ENCODE measurements around the gene SRSF3.
"Not testable (repeated sequence)": the region's sequence is repeated elsewhere in the genome, so short reads cannot be mapped to it uniquely, and the experiment has no call there.

The SRSF3 gene

GRCh38 chr6:36594029-36594815 lies at the start of gene SRSF3:
Gene SRSF3, plus strand, starts transcription at chr6:36594362. Its CDS starts 2,401 bp downstream, at chr6:36596763.
- DNase-seq: peak; percentile 97

- no peak for DNase-seq
These were observed 48.3 kb upstream of the SRSF3 start for GRCh38 chr6:36545767-36546307.

DNA sequence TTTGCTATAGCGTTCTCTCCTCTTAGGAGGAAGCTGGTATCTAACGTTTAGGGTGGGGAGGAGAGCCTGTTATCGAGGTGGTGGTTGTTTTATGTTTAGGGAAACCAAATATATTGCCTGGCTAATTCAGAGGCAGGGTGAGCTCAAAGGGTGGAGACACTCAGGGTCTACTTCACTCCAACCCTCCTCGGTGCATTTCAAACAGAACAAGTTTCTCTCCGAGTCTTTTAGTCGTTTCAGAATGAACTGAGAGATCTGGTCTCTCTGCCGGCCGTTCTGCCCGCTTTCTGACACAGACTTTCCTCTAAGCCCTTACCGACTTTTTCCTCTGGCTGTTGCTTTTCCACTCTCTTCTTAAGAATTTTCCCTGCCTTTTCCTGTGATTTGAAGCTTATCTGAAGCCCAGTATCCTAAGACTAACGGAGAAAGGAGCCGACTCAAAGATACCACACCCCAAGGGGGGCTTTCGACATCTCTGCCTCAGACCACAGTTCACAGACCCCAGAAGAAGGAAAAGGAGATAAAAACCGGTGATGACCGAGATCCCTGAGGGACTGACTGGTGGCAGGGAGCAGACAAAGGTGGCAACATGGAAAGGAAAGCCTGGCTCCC lies 47.7 kb upstream of the SRSF3 start:
- DNase-seq: no peak

GRCh38 chr6:36546920-36547645 lies 47.1 kb upstream of the SRSF3 start, which contains the start of gene STK38:
Gene STK38, minus strand, starts transcription at chr6:36547479. Its CDS starts 7,277 bp downstream, at chr6:36540202.
- peak; percentile 86 for DNase-seq

GRCh38 chr6:36547646-36548400 lies 46.3 kb upstream of the SRSF3 start:
- no peak for DNase-seq

DNA sequence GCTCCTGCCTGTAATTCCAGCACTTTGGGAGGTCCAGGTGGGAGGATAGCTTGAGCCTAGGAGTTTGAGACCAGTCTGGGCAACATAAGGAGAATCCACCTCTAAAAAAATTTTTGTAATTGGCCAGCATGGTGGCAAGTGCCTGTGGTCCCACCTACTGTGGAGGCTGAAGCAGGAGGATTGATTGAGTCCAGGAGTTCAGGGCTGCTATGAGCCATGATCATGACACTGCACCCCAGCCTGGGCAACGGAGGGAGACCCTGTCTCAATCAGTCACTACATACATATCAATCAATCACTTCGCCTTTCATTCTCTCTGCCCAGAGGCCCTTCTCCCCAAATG lies 45.8 kb upstream of the SRSF3 start:
- no peak for DNase-seq

- DNase-seq: no peak
These were observed 43.6 kb upstream of the SRSF3 start for GRCh38 chr6:36550473-36551000.

DNA sequence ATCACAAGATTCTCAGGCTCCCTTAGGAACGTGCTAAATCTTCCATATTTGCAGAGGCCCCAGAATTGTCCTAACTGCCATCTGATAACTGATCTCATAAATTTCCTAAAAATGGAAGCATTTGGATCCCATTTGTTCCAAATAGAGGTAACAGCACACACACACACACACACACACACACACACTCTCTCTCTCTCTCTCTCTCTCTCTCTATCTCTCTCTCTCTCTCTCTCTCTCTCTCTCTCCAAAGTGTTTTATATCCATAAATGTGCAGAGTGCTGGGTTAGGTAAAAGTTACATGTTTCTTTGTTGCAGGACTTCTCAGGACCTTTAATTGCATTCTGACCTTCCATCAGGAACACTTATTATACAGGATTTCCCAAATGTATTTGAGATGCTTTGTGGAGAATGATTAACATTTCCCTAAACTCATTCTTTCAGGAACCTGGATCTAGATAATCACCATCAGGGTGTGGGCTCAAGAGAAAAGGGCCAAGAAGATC lies 38.4 kb upstream of the SRSF3 start:
- no peak for DNase-seq

GRCh38 chr6:36556281-36556680 lies 37.9 kb upstream of the SRSF3 start:
- no peak for DNase-seq

GRCh38 chr6:36559011-36559793 lies 35.0 kb upstream of the SRSF3 start:
- DNase-seq: no peak

GRCh38 chr6:36560822-36561221 lies 33.3 kb upstream of the SRSF3 start:
- DNase-seq: no peak

GRCh38 chr6:36563237-36563927 lies 30.8 kb upstream of the SRSF3 start:
- no peak for DNase-seq

GRCh38 chr6:36563928-36564284 lies 30.3 kb upstream of the SRSF3 start:
- DNase-seq: no peak

- no peak for DNase-seq
These were observed 27.7 kb upstream of the SRSF3 start for GRCh38 chr6:36566418-36566905.

DNA sequence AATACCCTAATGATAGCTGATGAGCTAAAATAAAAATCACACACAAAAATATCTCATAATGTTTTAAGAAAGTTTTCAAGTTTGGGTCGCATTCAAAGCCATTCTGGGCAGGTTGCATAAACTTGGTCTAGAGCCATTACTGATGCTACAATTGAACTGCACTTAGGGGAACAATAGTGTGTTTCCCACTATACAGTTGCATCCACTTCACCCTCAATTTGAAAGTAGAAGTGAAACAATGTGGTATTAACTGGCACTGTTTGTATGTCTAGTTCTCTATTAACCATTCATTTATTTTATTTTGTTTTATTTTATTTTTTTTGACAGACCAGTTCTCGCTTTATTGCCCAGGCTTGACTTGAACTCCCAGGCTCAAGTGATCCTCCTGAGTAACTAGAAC lies 23.9 kb upstream of the SRSF3 start:
- no peak for DNase-seq

- no peak for DNase-seq
These were observed 22.8 kb upstream of the SRSF3 start for GRCh38 chr6:36571122-36572043.

GRCh38 chr6:36572353-36573311 lies 21.5 kb upstream of the SRSF3 start:
- not testable (repeated sequence) for DNase-seq

- DNase-seq: no peak
These were observed 19.5 kb upstream of the SRSF3 start for GRCh38 chr6:36574679-36575078.

Data from NCI-H2029 (cell line).